Breast epithelium (tissue), 4 donors: ENCODE data around the gene IGF1R. TPM values are rescaled to one million over a fixed set of nuclear protein-coding genes. Genes with fewer than 3 reads are reported as not detected.
A peak's percentile ranks its signal among the peaks of the same experiment; 100 is the strongest.

Experiments
- DNase-seq, 2 donors: peaks; one replicate each; pipeline ENCODE4 v3.0.0-alpha.2; 2019; ENCODE audit warnings: low spot score in 2 of 2
- H3K27ac ChIP-seq, 2 donors: fragments of 200-600 bp; sonication (generic) in 1 of 2; one replicate each; pipeline ENCODE4 v1.5.1; 2016 to 2019; ENCODE audit warnings: mild to moderate bottlenecking in 1 of 2
- H3K27me3 ChIP-seq, 2 donors: fragments of 200-600 bp; sonication (generic) in 1 of 2; one replicate each; pipeline versions ENCODE4 v1.5.1 to v1.6.0; 2017 to 2019; ENCODE audit warnings: control low read depth in 1 of 2, mild to moderate bottlenecking in 1 of 2
- H3K36me3 ChIP-seq: fragments of 200-600 bp; one replicate; pipeline ENCODE4 v1.5.1; 2019
- H3K4me1 ChIP-seq, 2 donors: fragments of 200-600 bp; sonication (generic); one replicate each; pipeline ENCODE4 v1.5.1; 2016 to 2019; ENCODE audit warnings: control low read depth in 1 of 2
- H3K4me3 ChIP-seq, 3 donors: fragments of 200-600 bp; sonication (generic); 1 replicate in 2 of 3; 2 replicates in 1 of 3; pipeline ENCODE4 v1.5.1; 2016 to 2019; ENCODE audit warnings: mild to moderate bottlenecking in 3 of 3, moderate library complexity in 2 of 3
- H3K9me3 ChIP-seq, 2 donors: fragments of 200-600 bp; sonication (generic) in 1 of 2; one replicate each; pipeline ENCODE4 v1.5.1; 2016 to 2019; ENCODE audit warnings: control low read depth in 1 of 2
- POLR2A ChIP-seq: fragments of 450-650 bp; IDR thresholded peaks from one replicate; pipeline ENCODE4 v1.6.1; 2016; ENCODE audit warnings: antibody characterized with exemption, mild to moderate bottlenecking, moderate library complexity
- POLR2AphosphoS5 ChIP-seq, 3 donors: sonication (generic); formaldehyde crosslinking; IDR thresholded peaks; one replicate each; pipeline ENCODE4 v1.6.1; 2017; ENCODE audit warnings: antibody characterized with exemption in 3 of 3
- intact Hi-C: fragments of 100-400 bp; cut with DNase I; formaldehyde crosslinking; loops from one replicate; pipeline ENCODE4 v1.15.1; 2023; ENCODE audit warnings: low total_unique reads
- total RNA-seq, 3 donors: library from RNA; depleted of rRNA; stranded (reverse); fragments of >200 nt; gene quantifications; one replicate each; pipeline ENCODE4 v1.1.0, GENCODE V29; 2016
- TF ChIP-seq, protein P1 (sequence below), 3 donors: fragments of 450-650 bp; IDR thresholded peaks; one replicate each; pipeline ENCODE4 v1.5.1; 2016 to 2017; ENCODE audit warnings: antibody characterized with exemption in 3 of 3, mild to moderate bottlenecking in 3 of 3, moderate library complexity in 3 of 3

Gene IGF1R
- total RNA-seq, 3 donors from 2014 or later: 61.8 to 146 (median 103) TPM

DNA sequence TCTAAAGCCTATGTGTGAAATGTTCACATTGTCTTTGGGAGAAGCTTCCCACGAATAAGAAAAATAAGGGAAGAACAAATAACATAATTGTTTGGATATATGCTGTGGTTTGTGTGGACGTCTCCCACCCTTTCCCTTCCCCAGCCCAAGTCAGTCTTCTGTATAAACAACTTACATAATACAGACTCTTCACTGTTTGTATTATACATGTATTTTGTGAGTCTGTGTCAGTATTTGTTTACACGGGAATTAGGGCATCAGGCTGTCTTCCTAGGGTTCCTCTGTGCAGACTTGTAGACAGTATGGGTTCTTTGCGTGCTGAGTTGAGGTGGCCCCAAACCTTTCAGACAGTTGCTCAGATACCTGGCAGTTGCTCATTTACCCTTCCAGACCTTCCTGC, 103.4 kb downstream of the IGF1R start:
- H3K4me1 ChIP-seq: no peaks in the 10 kb centered on the region
- H3K4me3 ChIP-seq: no peak overlapping the region

DNA sequence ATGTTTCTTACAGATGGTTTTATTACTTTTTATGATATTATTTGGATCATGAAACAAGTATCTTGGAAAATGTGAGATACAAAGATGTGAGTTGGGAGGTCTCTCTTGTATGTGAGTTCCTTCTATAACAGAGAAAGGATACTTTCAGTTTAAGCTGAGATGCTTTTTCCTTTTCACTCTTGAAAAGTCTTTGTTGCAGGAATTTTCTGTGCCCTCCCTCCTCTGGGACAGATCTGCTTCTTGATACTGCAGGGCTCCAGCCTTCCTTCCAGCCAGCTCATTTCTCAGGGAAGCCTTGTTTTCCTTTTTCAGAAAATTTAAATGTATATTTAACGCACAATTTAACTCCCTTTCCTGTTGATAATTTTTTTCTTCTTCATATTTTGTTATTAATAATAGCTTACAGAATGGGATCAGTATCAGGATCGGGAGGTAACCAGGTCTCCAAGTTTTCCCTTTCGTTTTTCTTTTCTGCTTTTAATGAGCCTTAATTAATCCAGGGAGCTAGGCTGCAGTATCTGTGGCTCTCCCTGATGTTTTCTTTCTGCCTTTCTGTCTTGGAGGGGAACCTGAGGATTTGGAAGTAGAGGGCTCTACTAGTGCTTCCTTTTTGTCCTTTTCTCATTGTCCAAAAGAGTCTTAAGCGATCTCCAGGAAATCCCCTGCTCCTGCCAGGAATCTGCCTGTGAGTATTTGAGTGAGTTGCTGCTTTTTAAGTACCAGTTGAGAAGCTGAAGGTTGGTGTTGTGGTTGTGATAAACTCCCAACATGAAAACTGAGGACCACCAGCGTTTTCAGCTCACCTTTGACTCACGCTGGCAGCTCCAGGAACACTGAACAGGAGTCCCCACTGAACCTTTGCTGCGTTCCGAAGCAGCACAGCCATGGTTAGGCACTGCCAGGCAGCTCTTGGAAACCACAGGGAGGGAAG, 105.7 kb downstream of the IGF1R start:
- H3K27ac ChIP-seq: peak overlapping the region; percentile 59 to 73
- DNase-seq: no peak
- TF ChIP-seq POLR2A (no peak), POLR2AphosphoS5 (IDR thresholded peaks at IDR 0.05) (no peak)
- TF ChIP-seq, protein P1, sequence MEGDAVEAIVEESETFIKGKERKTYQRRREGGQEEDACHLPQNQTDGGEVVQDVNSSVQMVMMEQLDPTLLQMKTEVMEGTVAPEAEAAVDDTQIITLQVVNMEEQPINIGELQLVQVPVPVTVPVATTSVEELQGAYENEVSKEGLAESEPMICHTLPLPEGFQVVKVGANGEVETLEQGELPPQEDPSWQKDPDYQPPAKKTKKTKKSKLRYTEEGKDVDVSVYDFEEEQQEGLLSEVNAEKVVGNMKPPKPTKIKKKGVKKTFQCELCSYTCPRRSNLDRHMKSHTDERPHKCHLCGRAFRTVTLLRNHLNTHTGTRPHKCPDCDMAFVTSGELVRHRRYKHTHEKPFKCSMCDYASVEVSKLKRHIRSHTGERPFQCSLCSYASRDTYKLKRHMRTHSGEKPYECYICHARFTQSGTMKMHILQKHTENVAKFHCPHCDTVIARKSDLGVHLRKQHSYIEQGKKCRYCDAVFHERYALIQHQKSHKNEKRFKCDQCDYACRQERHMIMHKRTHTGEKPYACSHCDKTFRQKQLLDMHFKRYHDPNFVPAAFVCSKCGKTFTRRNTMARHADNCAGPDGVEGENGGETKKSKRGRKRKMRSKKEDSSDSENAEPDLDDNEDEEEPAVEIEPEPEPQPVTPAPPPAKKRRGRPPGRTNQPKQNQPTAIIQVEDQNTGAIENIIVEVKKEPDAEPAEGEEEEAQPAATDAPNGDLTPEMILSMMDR (IDR thresholded peaks at IDR 0.05): no peak
- no peaks in the 10 kb centered on the region for H3K4me1 ChIP-seq
- intact Hi-C loops: no loop called here
- H3K9me3 ChIP-seq: no peaks in the 10 kb centered on the region
- H3K27me3 ChIP-seq: no peaks in the 10 kb centered on the region
- H3K4me3 ChIP-seq: peak overlapping the region; percentile 16 to 50 (median 32)
- H3K36me3 ChIP-seq: no peaks in the 10 kb centered on the region

More for the DNA sequence above, 103.4 kb downstream of the IGF1R start:
- H3K9me3 ChIP-seq: no peaks in the 10 kb centered on the region
- H3K27ac ChIP-seq: peak overlapping the region in 1 of 2 donors; percentile 34
- no peaks in the 10 kb centered on the region for H3K27me3 ChIP-seq
- TF ChIP-seq POLR2A (no peak), POLR2AphosphoS5 (IDR thresholded peaks at IDR 0.05) (no peak)
- TF ChIP-seq, protein P1 (IDR thresholded peaks at IDR 0.05): no peak
- no peaks in the 10 kb centered on the region for H3K36me3 ChIP-seq
- intact Hi-C loops: no loop called here
- no peak for DNase-seq

DNA sequence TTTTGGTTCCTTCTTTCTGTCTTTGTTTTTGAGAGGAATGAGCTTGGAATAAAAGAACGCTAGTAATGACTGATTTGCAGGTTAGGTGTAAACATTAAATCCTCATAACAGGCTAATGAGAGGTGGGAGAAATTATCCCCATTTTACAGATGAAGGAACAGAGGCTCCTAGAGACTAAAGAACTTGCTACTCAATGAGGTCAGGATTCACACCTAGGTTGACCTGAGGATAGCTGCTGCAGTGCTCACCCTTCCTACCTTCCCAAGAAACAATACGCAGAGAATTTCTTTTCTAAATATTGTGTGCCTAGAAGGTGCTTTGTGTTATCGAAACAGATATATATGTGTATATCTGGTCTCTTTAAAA, 106.3 kb downstream of the IGF1R start:
- Histone ChIP-seq H3K27ac (peak overlapping the region; percentile 59 to 73), H3K9me3 (no peaks in the 10 kb centered on the region), H3K4me3 (peak overlapping the region in 1 of 3 donors; percentile 50), H3K27me3 (no peaks in the 10 kb centered on the region), H3K4me1 (no peaks in the 10 kb centered on the region), H3K36me3 (no peaks in the 10 kb centered on the region)
- DNase-seq: no peak
- TF ChIP-seq, protein P1 (IDR thresholded peaks at IDR 0.05): no peak
- intact Hi-C loops: no loop called here

DNA sequence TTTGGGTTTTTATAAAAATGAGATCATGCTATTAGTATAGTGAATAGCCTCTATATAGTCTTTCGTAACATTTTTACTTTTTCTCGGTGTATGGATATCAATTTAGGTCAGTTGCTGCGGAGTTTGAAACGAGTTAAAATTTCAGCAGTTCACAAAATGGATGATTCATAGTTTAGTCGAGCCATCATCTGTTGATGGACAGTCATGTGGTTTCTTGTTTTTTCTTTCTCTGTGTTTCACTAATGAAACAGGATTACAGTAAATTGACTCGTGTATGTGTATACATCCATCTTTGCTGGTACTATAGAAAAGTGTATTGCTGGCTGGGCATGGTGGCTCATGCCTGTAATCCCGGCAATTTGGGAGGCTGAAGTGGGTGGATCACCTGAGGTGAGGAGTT, 106.8 kb downstream of the IGF1R start:
- intact Hi-C loops: no loop called here
- H3K4me1 ChIP-seq: no peaks in the 10 kb centered on the region
- H3K27ac ChIP-seq: peak overlapping the region in 1 of 2 donors; percentile 59

DNA sequence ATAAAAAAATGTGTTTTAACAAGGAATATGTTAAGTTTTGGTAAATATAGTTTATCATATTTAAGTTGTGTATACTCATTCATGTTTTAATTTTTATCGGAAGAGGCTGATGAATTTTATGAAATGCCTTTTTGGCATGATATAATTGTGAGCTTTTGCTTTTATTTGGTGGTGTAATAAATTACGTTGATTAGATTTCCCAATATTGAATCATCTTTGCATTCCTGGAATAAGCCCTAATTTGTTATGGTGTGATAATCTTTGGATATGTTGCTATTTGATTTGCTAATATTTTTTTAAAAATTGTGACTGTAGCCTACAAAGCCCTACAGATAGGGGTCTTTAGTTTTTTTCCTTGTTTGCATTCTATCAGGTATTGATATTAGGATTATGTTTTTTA, 107.4 kb downstream of the IGF1R start:
- TF ChIP-seq POLR2A (no peak), POLR2AphosphoS5 (IDR thresholded peaks at IDR 0.05) (no peak)
- TF ChIP-seq, protein P1 (IDR thresholded peaks at IDR 0.05): no peak
- DNase-seq: no peak
- Histone ChIP-seq H3K27ac (no peak overlapping the region), H3K27me3 (no peaks in the 10 kb centered on the region), H3K4me1 (peaks cover 0 to 3% of the 10 kb centered on the region in 2 donors), H3K4me3 (no peak overlapping the region), H3K9me3 (no peaks in the 10 kb centered on the region), H3K36me3 (no peaks in the 10 kb centered on the region)
- intact Hi-C loops: no loop called here

More for the DNA sequence above, 106.8 kb downstream of the IGF1R start:
- H3K4me3 ChIP-seq: no peak overlapping the region
- DNase-seq: no peak
- no peaks in the 10 kb centered on the region for H3K9me3 ChIP-seq
- H3K27me3 ChIP-seq: no peaks in the 10 kb centered on the region
- no peak for TF ChIP-seq POLR2A
- H3K36me3 ChIP-seq: no peaks in the 10 kb centered on the region
